Measurements from ENCODE around the gene TMEM145. TPM values are rescaled to one million over a fixed set of nuclear protein-coding genes. Genes with fewer than 3 reads are reported as not detected.
A peak's percentile ranks its signal among the peaks of the same experiment; 100 is the strongest.

TMEM145 gene
- total and polyA plus RNA-seq, 2 donors from 2014 or later = not detected

DNA sequence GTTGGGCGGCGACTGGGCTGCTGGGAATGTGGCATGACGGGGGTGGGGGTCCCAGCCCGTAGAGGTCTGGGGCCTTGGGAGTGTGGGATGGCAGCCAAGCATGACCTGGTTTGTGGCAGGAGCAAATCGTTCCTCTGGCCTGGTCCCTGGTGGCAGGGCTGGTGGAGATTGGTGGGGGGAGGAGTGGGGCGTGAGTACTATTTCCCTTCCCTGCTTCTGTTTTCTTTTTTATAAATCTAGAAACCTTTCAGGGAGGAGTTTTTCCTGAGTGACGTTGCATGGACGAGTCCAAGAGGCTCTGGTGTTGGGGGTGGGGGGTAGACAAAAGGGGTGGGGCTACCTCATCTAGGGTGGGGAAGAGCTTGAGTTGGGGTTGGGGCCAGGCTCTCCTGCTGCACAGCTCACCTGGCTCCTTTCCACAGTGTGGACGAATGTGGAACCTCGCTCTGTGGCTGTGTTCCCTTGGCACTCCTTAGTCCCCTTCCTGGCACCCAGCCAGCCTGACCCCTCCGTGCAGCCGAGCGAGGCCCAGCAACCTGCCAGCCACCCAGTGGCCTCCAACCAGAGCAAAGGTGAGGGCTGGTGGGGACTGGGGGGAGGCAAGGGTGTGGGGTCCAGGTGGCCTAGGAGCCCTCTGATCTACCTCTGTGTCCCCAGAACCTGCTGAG lies 26.6 kb upstream of the TMEM145 start:
- H3K27ac ChIP-seq (ENCODE audit: low read depth in 2 of 2, low read length in 2 of 2) = peak overlapping the region; percentile 79 to 84
- DNase-seq = peak; percentile 85 to 92 (median 89)
- H3K4me1 ChIP-seq (ENCODE audit: control insufficient read depth in 2 of 3, insufficient read depth in 2 of 3, low read depth in 1 of 3, low read length in 3 of 3) = peaks cover 10 to 35% (median 33%) of the 10 kb centered on the region in 3 donors

GRCh38 chr19:42287017-42287826 lies 25.9 kb upstream of the TMEM145 start:
- H3K27me3 ChIP-seq (ENCODE audit: control insufficient read depth, insufficient read depth, low read length) = no peaks in the 10 kb centered on the region
- intact Hi-C loops (cut with DNase I) = no loop called here
- TF ChIP-seq CTCF (IDR thresholded peaks at IDR 0.05; ENCODE audit: borderline replicate concordance, extremely low read depth, insufficient read depth) = no peak
- no peaks in the 10 kb centered on the region for H3K9me3 ChIP-seq (ENCODE audit: control insufficient read depth in 2 of 3, insufficient read depth in 1 of 3, low read length in 3 of 3)
- FAIRE-seq (no peak), DNase-seq (peak in 2 of 5 donors; percentile 52 to 72)
- peaks cover 10 to 29% (median 28%) of the 10 kb centered on the region in 3 donors for H3K4me1 ChIP-seq (ENCODE audit: control insufficient read depth in 2 of 3, insufficient read depth in 2 of 3, low read depth in 1 of 3, low read length in 3 of 3)
- H3K9ac ChIP-seq (ENCODE audit: low read length in 3 of 3) = no peak overlapping the region
- H3K36me3 ChIP-seq (ENCODE audit: control insufficient read depth in 2 of 3, insufficient read depth in 3 of 3, low read length in 3 of 3) = peaks cover 0 to 27% (median 12%) of the 10 kb centered on the region in 3 donors
- no peak overlapping the region for H3K4me3 ChIP-seq (ENCODE audit: low read length in 3 of 3)
- no peak overlapping the region for H3K27ac ChIP-seq (ENCODE audit: low read depth in 2 of 2, low read length in 2 of 2)

More for the DNA sequence above, 26.6 kb upstream of the TMEM145 start:
- no peaks in the 10 kb centered on the region for H3K9me3 ChIP-seq (ENCODE audit: control insufficient read depth in 2 of 3, insufficient read depth in 1 of 3, low read length in 3 of 3)
- no peak for TF ChIP-seq CTCF (IDR thresholded peaks at IDR 0.05; ENCODE audit: borderline replicate concordance, extremely low read depth, insufficient read depth)
- FAIRE-seq = no peak
- H3K4me3 ChIP-seq (ENCODE audit: low read length in 3 of 3) = peak overlapping the region; percentile 3 to 74 (median 36)
- H3K9ac ChIP-seq (ENCODE audit: low read length in 3 of 3) = peak overlapping the region in 1 of 3 donors; percentile 51
- peaks cover 0 to 27% (median 12%) of the 10 kb centered on the region in 3 donors for H3K36me3 ChIP-seq (ENCODE audit: control insufficient read depth in 2 of 3, insufficient read depth in 3 of 3, low read length in 3 of 3)
- intact Hi-C loops (cut with DNase I) = no loop called here
- H3K27me3 ChIP-seq (ENCODE audit: control insufficient read depth, insufficient read depth, low read length) = no peaks in the 10 kb centered on the region

DNA sequence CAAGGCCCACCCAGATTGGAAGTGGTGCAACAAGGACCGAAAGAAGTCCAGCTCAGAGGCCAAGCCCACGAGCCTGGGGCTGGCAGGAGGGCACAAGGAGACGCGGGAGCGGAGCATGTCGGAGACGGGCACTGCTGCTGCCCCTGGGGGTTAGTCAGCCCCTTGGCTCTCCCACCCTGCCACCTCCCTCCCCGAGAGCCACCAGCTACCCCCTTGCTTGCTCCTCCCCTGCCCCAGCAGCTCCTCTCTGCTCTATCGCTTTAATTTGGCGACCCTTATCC lies 25.3 kb upstream of the TMEM145 start:
- H3K36me3 ChIP-seq (ENCODE audit: control insufficient read depth in 2 of 3, insufficient read depth in 3 of 3, low read length in 3 of 3) = peaks cover 0 to 27% (median 12%) of the 10 kb centered on the region in 3 donors
- H3K4me3 ChIP-seq (ENCODE audit: low read length in 3 of 3) = no peak overlapping the region
- H3K9ac ChIP-seq (ENCODE audit: low read length in 3 of 3) = no peak overlapping the region
- H3K4me1 ChIP-seq (ENCODE audit: control insufficient read depth in 2 of 3, insufficient read depth in 2 of 3, low read depth in 1 of 3, low read length in 3 of 3) = peaks cover 10 to 28% (median 24%) of the 10 kb centered on the region in 3 donors
- DNase-seq = no peak
- no peaks in the 10 kb centered on the region for H3K27me3 ChIP-seq (ENCODE audit: control insufficient read depth, insufficient read depth, low read length)
- intact Hi-C loops (cut with DNase I) = no loop called here
- no peak for TF ChIP-seq CTCF (IDR thresholded peaks at IDR 0.05; ENCODE audit: borderline replicate concordance, extremely low read depth, insufficient read depth)
- H3K27ac ChIP-seq (ENCODE audit: low read depth in 2 of 2, low read length in 2 of 2) = no peak overlapping the region
- no peaks in the 10 kb centered on the region for H3K9me3 ChIP-seq (ENCODE audit: control insufficient read depth in 2 of 3, insufficient read depth in 1 of 3, low read length in 3 of 3)
- FAIRE-seq = no peak

Data from kidney (tissue), 14 donors.